Activated T-cell treated with anti-CD3 and anti-CD28 coated beads for 48 hours (primary cell): ENCODE measurements around the gene MATR3.
"Not testable (repeated sequence)": the region's sequence is repeated elsewhere in the genome, so short reads cannot be mapped to it uniquely, and the experiment has no call there.

ENCODE experiments used
- DNase-seq: peaks from one replicate; pipeline ENCODE4 v3.0.0-alpha.2; 2020; ENCODE audit warnings: low read depth

Gene MATR3

GRCh38 chr5:139293507-139294373 is at the start of gene MATR3:
Gene MATR3, plus strand, starts transcription at chr5:139293740. Its CDS starts 13,676 bp downstream, at chr5:139307416.
- DNase-seq: peak; percentile 91

DNA sequence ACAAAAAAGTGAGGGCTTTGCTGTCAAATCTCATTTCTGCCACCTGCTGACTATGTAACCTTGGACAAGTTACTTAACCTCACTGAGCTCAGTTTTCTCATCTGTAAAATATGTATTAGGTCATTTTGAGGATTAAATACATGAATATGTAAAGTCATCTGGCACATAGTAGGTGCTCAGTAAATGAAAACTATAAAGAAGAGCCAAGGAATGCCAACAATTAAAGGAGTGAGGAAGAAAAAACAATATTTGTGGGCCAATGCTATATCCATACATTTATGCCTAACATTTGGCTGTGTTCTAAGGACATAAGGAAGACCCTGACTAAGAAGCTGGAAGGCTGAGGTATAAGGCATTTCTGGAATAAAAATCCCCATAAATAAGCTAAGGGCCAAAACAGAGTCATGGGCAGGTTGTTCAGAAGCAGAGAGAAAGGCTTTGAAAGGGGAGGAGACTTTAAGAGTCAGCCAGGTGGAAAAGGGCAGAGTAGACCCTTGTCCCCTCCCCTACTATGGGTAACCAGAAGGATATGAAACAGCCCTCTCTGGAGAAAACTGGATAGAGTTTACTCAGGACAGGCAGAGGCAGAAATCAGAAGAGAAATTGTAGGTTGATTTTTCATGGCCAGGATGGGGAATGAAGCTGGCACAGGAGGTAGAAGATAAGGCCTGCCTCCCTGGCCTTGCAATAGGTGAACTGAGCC is 47.8 kb upstream of the MATR3 start:
- DNase-seq: no peak

- DNase-seq: peak; percentile 52
Measured at GRCh38 chr5:139246394-139246793, 47.1 kb upstream of the MATR3 start.

DNA sequence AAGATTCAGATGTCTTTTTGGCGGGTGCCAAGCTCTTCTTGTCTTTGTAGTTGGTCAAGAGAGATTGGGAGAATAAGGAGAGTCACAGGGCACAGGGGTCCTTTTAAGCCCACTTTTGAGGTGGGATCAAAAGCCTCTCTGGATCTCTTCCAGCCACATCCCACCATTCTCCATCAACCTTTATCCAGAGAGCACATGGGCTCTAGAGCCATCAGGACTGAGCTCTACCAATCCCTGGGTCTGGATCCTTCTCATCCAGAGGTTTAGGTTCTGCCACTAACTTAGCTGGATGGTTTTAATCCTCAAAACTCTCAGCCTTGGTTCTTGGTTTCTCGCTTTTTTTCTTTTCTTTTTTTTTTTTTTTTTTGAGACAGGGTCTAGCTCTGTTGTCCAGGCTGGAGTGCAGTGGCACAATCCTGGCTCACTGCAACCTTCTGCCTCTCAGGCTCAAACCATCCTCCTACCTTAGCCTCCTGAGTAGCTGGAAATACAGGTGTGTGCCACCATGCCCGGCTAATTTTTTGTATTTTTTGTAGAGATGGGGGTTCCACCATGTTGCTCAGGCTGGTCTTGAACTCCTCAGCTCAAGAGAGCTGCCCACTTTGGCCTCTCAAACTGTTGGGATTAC is 44.6 kb upstream of the MATR3 start:
- no peak for DNase-seq

DNA sequence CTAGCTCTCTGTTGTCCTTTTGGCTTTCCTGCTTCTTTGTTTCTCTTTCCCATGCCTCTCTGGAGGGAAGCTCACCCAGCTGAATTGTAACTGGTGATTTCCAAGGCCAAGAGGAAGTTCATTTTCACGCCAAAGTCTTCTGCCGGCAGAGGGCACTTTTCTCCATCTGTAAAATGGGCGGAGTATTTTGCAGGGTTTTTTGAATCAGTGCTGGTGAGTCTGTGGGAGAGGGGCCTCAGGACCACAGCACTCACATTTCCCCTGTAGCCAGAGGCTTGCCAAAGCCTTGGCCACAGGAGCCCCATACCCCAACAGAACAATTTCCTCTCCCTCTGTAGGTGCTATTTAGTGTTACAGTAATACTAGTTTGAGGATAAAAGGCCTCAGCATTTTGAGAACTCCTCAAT is 42.3 kb upstream of the MATR3 start:
- no peak for DNase-seq

GRCh38 chr5:139251695-139252288 is 41.7 kb upstream of the MATR3 start:
- no peak for DNase-seq

DNA sequence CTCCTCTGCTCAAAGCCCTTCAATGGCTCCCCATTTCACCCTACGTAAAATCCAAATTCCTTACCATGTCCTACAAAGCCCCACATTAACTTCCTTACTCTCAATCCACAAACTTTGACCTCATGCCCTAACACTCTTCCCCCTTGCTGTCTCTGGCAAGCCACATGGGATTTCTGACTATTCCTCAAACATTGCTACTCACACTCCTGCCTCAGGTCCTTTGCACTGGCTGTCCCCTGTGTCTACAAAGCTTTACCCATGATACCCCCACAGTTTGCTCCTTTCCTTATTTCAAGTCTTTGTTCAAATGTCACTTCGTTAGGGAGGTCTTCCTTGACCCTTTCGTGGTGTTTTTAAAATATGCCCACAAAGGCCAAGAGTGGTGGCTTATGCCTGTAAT is 40.4 kb upstream of the MATR3 start:
- DNase-seq: no peak

GRCh38 chr5:139256820-139257219 is 36.7 kb upstream of the MATR3 start:
- no peak for DNase-seq

- DNase-seq: no peak
Measured at GRCh38 chr5:139262059-139262741, 31.3 kb upstream of the MATR3 start.

DNA sequence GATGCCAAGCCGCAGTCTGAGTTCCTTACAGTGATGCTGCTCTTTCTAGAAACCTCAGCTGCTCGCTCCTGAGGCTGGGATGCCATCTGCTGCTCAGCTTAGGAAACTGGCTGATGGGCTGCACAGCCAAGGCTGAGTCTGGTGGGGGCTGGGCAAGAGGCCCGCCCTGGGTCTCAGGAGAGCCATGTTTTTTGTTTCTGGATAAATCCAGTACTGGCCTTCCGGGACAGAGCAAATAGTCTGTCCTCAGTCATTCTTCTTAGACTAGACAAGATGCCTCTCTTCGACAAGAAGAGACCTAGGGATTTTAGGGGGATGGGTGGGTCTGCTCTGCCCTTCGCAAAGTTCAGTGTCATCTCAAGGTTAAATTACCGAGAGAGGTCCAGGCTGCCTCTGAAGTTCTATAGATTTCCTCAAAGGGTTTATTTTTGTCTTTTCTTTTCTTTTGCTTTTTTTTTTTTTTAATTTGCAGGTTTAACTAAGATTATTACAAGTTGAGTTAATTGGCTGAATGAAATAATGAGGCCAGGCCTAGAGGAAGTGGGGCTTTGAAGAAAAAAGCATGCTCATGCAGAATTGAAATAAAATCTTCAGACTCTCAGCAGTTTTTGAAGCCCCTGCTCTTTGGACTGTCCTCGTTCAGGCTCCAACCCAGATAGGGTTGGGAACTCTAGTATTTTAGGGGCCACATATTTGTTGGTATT is 30.6 kb upstream of the MATR3 start:
- peak; percentile 65 for DNase-seq

- DNase-seq: no peak
Measured at GRCh38 chr5:139263536-139263935, 30.0 kb upstream of the MATR3 start.

GRCh38 chr5:139263946-139264345 is 29.6 kb upstream of the MATR3 start:
- DNase-seq: no peak

DNA sequence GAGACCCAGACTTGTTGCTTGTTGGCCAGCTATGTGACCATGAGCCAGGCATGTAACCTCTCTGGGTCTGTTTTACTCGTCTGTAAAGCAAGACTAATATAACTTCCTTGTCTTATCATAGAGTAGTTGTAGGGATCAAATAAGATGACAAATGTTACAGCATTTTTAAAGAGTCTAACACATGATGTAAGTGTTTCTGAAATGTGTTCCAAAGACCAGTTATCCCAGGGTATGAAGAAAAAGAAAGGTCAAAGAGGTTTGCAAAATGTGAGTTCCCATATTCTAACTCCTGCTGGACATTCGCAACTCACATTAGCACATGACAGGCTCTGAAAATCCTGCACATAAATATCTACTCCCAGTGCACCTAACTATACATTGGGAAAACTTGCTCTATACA is 28.5 kb upstream of the MATR3 start:
- DNase-seq: no peak

GRCh38 chr5:139266236-139266635 is 27.3 kb upstream of the MATR3 start:
- DNase-seq: no peak

- DNase-seq: no peak
Measured at GRCh38 chr5:139267481-139267880, 26.1 kb upstream of the MATR3 start.

GRCh38 chr5:139268364-139269202 is 25.0 kb upstream of the MATR3 start:
- no peak for DNase-seq

DNA sequence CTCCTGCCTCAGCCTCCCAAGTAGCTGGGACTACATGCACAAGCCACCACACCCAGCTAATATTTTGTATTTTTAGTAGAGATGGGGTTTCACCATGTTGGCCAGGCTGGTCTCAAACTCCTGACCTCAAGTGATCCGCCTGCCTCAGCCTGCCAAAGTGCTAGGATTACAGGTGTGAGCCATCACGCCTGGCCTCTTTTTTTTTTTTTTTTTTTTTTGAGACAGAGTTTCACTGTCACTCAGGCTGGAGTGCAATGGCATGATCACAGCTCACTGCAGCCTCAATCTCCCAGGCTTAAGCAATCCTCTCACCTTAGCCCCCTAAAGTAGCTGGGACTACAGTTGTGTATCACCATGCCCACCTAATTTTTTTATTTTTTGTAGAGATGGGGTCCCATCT is 22.8 kb upstream of the MATR3 start:
- DNase-seq: not testable (repeated sequence)

DNA sequence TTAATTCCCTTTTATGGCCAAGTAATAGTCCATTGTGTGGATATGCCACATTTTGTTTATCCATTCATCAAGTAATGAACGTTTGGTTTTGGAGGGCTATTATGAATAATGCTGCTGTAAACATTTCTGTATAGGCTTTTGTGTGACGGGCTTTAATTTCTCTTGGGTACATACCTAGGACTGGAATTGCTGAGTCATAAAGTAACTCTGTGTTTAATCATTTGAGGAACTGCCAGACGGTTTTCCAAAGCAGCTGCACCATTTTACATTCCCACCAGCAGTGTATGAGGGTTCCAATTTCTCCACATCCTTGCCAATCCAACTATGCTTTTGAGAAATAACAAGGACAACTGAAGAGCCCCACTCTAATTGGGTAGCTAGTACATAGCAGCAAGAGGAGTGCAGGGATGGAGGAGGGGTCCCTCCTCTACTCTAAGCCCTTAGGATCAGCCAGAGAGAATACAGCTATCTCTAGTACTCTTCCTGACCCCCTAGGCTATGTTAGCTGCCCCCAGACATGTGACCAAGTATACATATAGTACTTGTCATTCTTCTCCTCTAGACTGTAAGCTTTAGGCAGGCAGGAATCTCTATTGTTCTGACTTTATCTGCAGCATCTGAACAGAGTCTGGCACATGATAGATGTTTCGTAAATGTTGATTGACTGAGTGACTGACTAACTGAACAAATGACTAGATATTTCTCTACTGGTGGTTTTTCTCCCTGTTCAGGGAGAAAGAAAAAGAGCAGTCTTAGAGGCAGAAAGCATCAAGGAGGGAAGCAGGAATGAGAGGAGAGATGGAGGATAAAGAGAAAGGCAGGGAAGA is 22.1 kb upstream of the MATR3 start:
- no peak for DNase-seq
